Liver (tissue), 3 donors: ENCODE results near the gene LSM12.

Experiments used
- NR2F2 ChIP-seq: IDR thresholded peaks from 2 replicates; pipeline ENCODE4 v1.6.1; 2016; ENCODE audit warnings: antibody characterized with exemption
- RAD21 ChIP-seq, 2 donors: IDR thresholded peaks; 2 replicates each; pipeline ENCODE4 v1.6.1; 2016; ENCODE audit warnings: antibody characterized with exemption in 2 of 2, mild to moderate bottlenecking in 2 of 2
- SP1 ChIP-seq: IDR thresholded peaks from 2 replicates; pipeline ENCODE4 v1.6.1; 2018; ENCODE audit warnings: antibody characterized with exemption, mild to moderate bottlenecking
- TAF1 ChIP-seq: conservative IDR thresholded peaks from 2 replicates; pipeline ENCODE4 v1.6.1; 2016; ENCODE audit warnings: antibody characterized with exemption, mild to moderate bottlenecking
- YY1 ChIP-seq: IDR thresholded peaks from 2 replicates; pipeline ENCODE4 v1.6.1; 2016; ENCODE audit warnings: antibody characterized with exemption, mild to moderate bottlenecking
- TF ChIP-seq, protein P1 (sequence below): IDR thresholded peaks from 2 replicates; pipeline ENCODE4 v1.6.1; 2016; ENCODE audit warnings: antibody characterized with exemption
- TF ChIP-seq, protein P2 (sequence below): fragments of 150-350 bp; IDR thresholded peaks from 2 replicates; pipeline ENCODE4 v1.5.1; 2017; ENCODE audit warnings: improper control_type of control experiment, low read depth, low read length; ENCODE audit not compliant: missing input control
- TF ChIP-seq, protein P3 (sequence below): IDR thresholded peaks from 2 replicates; pipeline ENCODE4 v1.6.1; 2016; ENCODE audit warnings: antibody characterized with exemption
- TF ChIP-seq, protein P4 (sequence below): IDR thresholded peaks from 2 replicates; pipeline ENCODE4 v1.6.1; 2016; ENCODE audit warnings: antibody characterized with exemption, mild to moderate bottlenecking
- donor health status: healthy.
- donor health status: healthy.

DNA sequence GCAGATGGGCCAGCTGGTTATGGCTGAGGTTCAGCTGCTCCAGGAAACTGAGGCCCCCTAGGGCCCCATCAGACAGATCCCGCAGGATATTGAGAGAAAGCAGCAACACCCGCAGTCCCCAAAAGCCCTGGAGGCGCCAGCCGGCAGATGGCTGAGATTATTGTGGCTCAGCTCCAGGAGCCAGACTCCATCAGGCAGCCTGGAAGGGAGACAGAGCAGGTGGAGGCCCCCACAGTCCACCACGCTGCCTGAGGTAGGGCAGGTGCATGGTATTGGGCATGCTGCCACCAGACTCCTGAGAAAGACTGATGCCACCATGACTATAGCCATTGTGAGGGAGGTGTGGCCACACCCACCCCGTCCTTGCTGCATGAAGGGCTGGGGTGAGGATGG lies 42.2 kb downstream of the LSM12 start:
- TF ChIP-seq, protein P1, sequence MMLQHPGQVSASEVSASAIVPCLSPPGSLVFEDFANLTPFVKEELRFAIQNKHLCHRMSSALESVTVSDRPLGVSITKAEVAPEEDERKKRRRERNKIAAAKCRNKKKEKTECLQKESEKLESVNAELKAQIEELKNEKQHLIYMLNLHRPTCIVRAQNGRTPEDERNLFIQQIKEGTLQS: no peak
- TF ChIP-seq, protein P2, sequence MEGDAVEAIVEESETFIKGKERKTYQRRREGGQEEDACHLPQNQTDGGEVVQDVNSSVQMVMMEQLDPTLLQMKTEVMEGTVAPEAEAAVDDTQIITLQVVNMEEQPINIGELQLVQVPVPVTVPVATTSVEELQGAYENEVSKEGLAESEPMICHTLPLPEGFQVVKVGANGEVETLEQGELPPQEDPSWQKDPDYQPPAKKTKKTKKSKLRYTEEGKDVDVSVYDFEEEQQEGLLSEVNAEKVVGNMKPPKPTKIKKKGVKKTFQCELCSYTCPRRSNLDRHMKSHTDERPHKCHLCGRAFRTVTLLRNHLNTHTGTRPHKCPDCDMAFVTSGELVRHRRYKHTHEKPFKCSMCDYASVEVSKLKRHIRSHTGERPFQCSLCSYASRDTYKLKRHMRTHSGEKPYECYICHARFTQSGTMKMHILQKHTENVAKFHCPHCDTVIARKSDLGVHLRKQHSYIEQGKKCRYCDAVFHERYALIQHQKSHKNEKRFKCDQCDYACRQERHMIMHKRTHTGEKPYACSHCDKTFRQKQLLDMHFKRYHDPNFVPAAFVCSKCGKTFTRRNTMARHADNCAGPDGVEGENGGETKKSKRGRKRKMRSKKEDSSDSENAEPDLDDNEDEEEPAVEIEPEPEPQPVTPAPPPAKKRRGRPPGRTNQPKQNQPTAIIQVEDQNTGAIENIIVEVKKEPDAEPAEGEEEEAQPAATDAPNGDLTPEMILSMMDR: no peak
- TF ChIP-seq YY1: no peak
- TF ChIP-seq NR2F2: no peak
- TF ChIP-seq RAD21 (IDR thresholded peaks at IDR 0.05): no peak
- no peak for TF ChIP-seq TAF1
- TF ChIP-seq, protein P3, sequence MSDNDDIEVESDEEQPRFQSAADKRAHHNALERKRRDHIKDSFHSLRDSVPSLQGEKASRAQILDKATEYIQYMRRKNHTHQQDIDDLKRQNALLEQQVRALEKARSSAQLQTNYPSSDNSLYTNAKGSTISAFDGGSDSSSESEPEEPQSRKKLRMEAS: no peak
- TF ChIP-seq, protein P4, sequence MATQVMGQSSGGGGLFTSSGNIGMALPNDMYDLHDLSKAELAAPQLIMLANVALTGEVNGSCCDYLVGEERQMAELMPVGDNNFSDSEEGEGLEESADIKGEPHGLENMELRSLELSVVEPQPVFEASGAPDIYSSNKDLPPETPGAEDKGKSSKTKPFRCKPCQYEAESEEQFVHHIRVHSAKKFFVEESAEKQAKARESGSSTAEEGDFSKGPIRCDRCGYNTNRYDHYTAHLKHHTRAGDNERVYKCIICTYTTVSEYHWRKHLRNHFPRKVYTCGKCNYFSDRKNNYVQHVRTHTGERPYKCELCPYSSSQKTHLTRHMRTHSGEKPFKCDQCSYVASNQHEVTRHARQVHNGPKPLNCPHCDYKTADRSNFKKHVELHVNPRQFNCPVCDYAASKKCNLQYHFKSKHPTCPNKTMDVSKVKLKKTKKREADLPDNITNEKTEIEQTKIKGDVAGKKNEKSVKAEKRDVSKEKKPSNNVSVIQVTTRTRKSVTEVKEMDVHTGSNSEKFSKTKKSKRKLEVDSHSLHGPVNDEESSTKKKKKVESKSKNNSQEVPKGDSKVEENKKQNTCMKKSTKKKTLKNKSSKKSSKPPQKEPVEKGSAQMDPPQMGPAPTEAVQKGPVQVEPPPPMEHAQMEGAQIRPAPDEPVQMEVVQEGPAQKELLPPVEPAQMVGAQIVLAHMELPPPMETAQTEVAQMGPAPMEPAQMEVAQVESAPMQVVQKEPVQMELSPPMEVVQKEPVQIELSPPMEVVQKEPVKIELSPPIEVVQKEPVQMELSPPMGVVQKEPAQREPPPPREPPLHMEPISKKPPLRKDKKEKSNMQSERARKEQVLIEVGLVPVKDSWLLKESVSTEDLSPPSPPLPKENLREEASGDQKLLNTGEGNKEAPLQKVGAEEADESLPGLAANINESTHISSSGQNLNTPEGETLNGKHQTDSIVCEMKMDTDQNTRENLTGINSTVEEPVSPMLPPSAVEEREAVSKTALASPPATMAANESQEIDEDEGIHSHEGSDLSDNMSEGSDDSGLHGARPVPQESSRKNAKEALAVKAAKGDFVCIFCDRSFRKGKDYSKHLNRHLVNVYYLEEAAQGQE: no peak
- no peak for TF ChIP-seq SP1
